Thoracic aorta (tissue), 2 donors: Measurements from ENCODE around the gene PPDPF. TPM values are rescaled to one million over a fixed set of nuclear protein-coding genes. Genes with fewer than 3 reads are reported as not detected.

Source experiments
- ATAC-seq: fragments of 150-250 bp; one replicate; pipeline ENCODE4 v1.8.0; 2017; ENCODE audit warnings: low read depth; ENCODE audit not compliant: insufficient number of reproducible peaks, low FRiP score
- DNase-seq: peaks from one replicate; pipeline ENCODE4 v3.0.0-alpha.2; 2020; ENCODE audit warnings: low spot score
- H3K27ac ChIP-seq, 2 donors: fragments of 200-600 bp; sonication (generic); 1 replicate in 1 of 2; 2 replicates in 1 of 2; pipeline ENCODE4 v1.5.1; 2016; ENCODE audit warnings: mild to moderate bottlenecking in 2 of 2, moderate library complexity in 2 of 2
- H3K27me3 ChIP-seq: fragments of 200-600 bp; sonication (generic); replicated peaks from 2 replicates; pipeline ENCODE4 v1.6.0; 2016; ENCODE audit warnings: mild to moderate bottlenecking; ENCODE audit not compliant: insufficient read depth
- H3K36me3 ChIP-seq: fragments of 200-600 bp; sonication (generic); one replicate; pipeline ENCODE4 v1.5.1; 2016
- H3K4me1 ChIP-seq, 2 donors: fragments of 200-600 bp; sonication (generic); 1 replicate in 1 of 2; 2 replicates in 1 of 2; pipeline versions ENCODE4 v1.5.1 to v1.6.0; 2016; ENCODE audit warnings: low read depth in 2 of 2, mild to moderate bottlenecking in 1 of 2; ENCODE audit not compliant: control insufficient read depth in 1 of 2
- H3K4me3 ChIP-seq: fragments of 200-600 bp; sonication (generic); 2 replicates; pipeline ENCODE4 v1.5.1; 2016; ENCODE audit warnings: mild to moderate bottlenecking
- H3K9me3 ChIP-seq: fragments of 200-600 bp; sonication (generic); 2 replicates; pipeline ENCODE4 v1.5.1; 2016
- CTCF ChIP-seq: fragments of 200-600 bp; sonication (generic); IDR thresholded peaks from one replicate; pipeline ENCODE4 v1.5.1; 2019; ENCODE audit warnings: antibody characterized with exemption
- total RNA-seq, 2 donors: library from RNA; depleted of rRNA; stranded (reverse); fragments of >200 nt; gene quantifications; one replicate each; pipeline versions ENCODE4 v1.1.0 to v1.2.3, GENCODE V29; 2016

The PPDPF gene
- total RNA-seq, 2 donors from 2014 or later = 105 to 197 TPM

- DNase-seq = no peak
- no peak overlapping the region for H3K4me3 ChIP-seq
- ATAC-seq = no peak
- no peak overlapping the region for H3K27ac ChIP-seq
- H3K27me3 ChIP-seq = no peaks in the 10 kb centered on the region
- no peaks in the 10 kb centered on the region for H3K4me1 ChIP-seq
- H3K9me3 ChIP-seq = no peaks in the 10 kb centered on the region
- no peaks in the 10 kb centered on the region for H3K36me3 ChIP-seq
- no peak for TF ChIP-seq CTCF
Measured at GRCh38 chr20:63531686-63532448, 11.3 kb downstream of the PPDPF start.

GRCh38 chr20:63532449-63532971 is 11.9 kb downstream of the PPDPF start:
- peaks cover 0 to 1% of the 10 kb centered on the region in 2 donors for H3K4me1 ChIP-seq
- TF ChIP-seq CTCF = no peak
- ATAC-seq (no peak), DNase-seq (no peak)
- no peaks in the 10 kb centered on the region for H3K27me3 ChIP-seq
- H3K36me3 ChIP-seq = no peaks in the 10 kb centered on the region
- no peaks in the 10 kb centered on the region for H3K9me3 ChIP-seq
- H3K27ac ChIP-seq = no peak overlapping the region
- no peak overlapping the region for H3K4me3 ChIP-seq

- Histone ChIP-seq H3K27ac (no peak overlapping the region), H3K36me3 (no peaks in the 10 kb centered on the region), H3K9me3 (no peaks in the 10 kb centered on the region), H3K4me1 (peaks cover 0 to 5% of the 10 kb centered on the region in 2 donors), H3K4me3 (no peak overlapping the region), H3K27me3 (no peaks in the 10 kb centered on the region)
- DNase-seq = no peak
- TF ChIP-seq CTCF = no peak
- ATAC-seq = no peak
Measured at GRCh38 chr20:63533388-63533787, 12.8 kb downstream of the PPDPF start.

GRCh38 chr20:63533871-63534393 is 13.4 kb downstream of the PPDPF start:
- TF ChIP-seq CTCF = no peak
- Histone ChIP-seq H3K27me3 (no peaks in the 10 kb centered on the region), H3K9me3 (no peaks in the 10 kb centered on the region), H3K36me3 (no peaks in the 10 kb centered on the region), H3K27ac (no peak overlapping the region), H3K4me3 (no peak overlapping the region), H3K4me1 (peaks cover 0 to 5% of the 10 kb centered on the region in 2 donors)
- DNase-seq = no peak
- ATAC-seq = no peak

GRCh38 chr20:63534427-63534830 is 13.9 kb downstream of the PPDPF start:
- H3K4me1 ChIP-seq = peaks cover 0 to 5% of the 10 kb centered on the region in 2 donors
- no peak for ATAC-seq
- H3K27me3 ChIP-seq = no peaks in the 10 kb centered on the region

More at GRCh38 chr20:63534427-63534830, 13.9 kb downstream of the PPDPF start:
- DNase-seq = no peak
- no peaks in the 10 kb centered on the region for H3K36me3 ChIP-seq
- H3K4me3 ChIP-seq = no peak overlapping the region
- H3K9me3 ChIP-seq = no peaks in the 10 kb centered on the region
- TF ChIP-seq CTCF = no peak
- peak overlapping the region in 1 of 2 donors; percentile 12 for H3K27ac ChIP-seq
